NCI-H69 (cell line): Measurements from ENCODE around the gene VNN1.
"Not testable (repeated sequence)": the region's sequence is repeated elsewhere in the genome, so short reads cannot be mapped to it uniquely, and the experiment has no call there.

Experiments
- DNase-seq: peaks from one replicate; lab custom pipeline; 2025; lab: John Stamatoyannopoulos, UW

Gene VNN1

GRCh38 chr6:132669690-132670291 is 44.1 kb downstream of the VNN1 start:
- peak; percentile 65 for DNase-seq

GRCh38 chr6:132666118-132666517 is 47.7 kb downstream of the VNN1 start:
- DNase-seq: no peak

GRCh38 chr6:132664309-132665034 is 49.4 kb downstream of the VNN1 start:
- DNase-seq: no peak

GRCh38 chr6:132663661-132664060 is 50.2 kb downstream of the VNN1 start:
- no peak for DNase-seq

- DNase-seq: no peak
Observed at GRCh38 chr6:132661906-132662305, 51.9 kb downstream of the VNN1 start.

- DNase-seq: peak; percentile 70
Observed at GRCh38 chr6:132659082-132659481, 54.8 kb downstream of the VNN1 start, which contains the start of gene TAAR1. Gene TAAR1 (minus strand): TSS chr6:132659182. CDS start chr6:132646003, 13,179 bp downstream.

- DNase-seq: no peak
Observed at GRCh38 chr6:132651062-132651461, 62.8 kb downstream of the VNN1 start.

- DNase-seq: no peak
Observed at GRCh38 chr6:132650429-132650828, 63.4 kb downstream of the VNN1 start.

- DNase-seq: no peak
Observed at GRCh38 chr6:132648828-132649227, 65.0 kb downstream of the VNN1 start.

GRCh38 chr6:132648356-132648755 is 65.5 kb downstream of the VNN1 start:
- DNase-seq: peak; percentile 9

GRCh38 chr6:132643547-132643946 is 70.3 kb downstream of the VNN1 start:
- DNase-seq: peak; percentile 78

- DNase-seq: not testable (repeated sequence)
Observed at GRCh38 chr6:132637135-132637534, 76.7 kb downstream of the VNN1 start.

GRCh38 chr6:132635906-132636305 is 77.9 kb downstream of the VNN1 start:
- not testable (repeated sequence) for DNase-seq

GRCh38 chr6:132635288-132635687 is 78.6 kb downstream of the VNN1 start:
- not testable (repeated sequence) for DNase-seq

GRCh38 chr6:132634796-132635195 is 79.1 kb downstream of the VNN1 start:
- no peak for DNase-seq

GRCh38 chr6:132633362-132633761 is 80.5 kb downstream of the VNN1 start:
- no peak for DNase-seq
